Gastroesophageal sphincter (tissue), 4 donors: ENCODE data around the gene LRRC58. TPM values are rescaled to one million over a fixed set of nuclear protein-coding genes. Genes with fewer than 3 reads are reported as not detected.
"Not testable (repeated sequence)": the region's sequence is repeated elsewhere in the genome, so short reads cannot be mapped to it uniquely, and the experiment has no call there.

ENCODE experiments used
- ATAC-seq: fragments of 150-250 bp; one replicate; pipeline ENCODE4 v1.9.1; 2016; ENCODE audit warnings: mild to moderate bottlenecking, moderate library complexity
- H3K27ac ChIP-seq, 4 donors: fragments of 200-600 bp; sonication (generic) in 3 of 4; 1 replicate in 3 of 4; 2 replicates in 1 of 4; pipeline ENCODE4 v1.5.1; 2016 to 2019
- H3K27me3 ChIP-seq: fragments of 200-600 bp; sonication (generic); one replicate; pipeline ENCODE4 v1.5.1; 2019
- H3K36me3 ChIP-seq, 2 donors: fragments of 200-600 bp; sonication (generic); one replicate each; pipeline ENCODE4 v1.5.1; 2019; ENCODE audit warnings: control low read depth in 1 of 2
- H3K4me1 ChIP-seq, 3 donors: fragments of 200-600 bp; sonication (generic); 1 replicate in 2 of 3; 2 replicates in 1 of 3; pipeline ENCODE4 v1.5.1; 2016 to 2019; ENCODE audit warnings: control low read depth in 2 of 3
- H3K4me3 ChIP-seq, 2 donors: fragments of 200-600 bp; sonication (generic); one replicate each; pipeline ENCODE4 v1.5.1; 2019; ENCODE audit warnings: mild to moderate bottlenecking in 1 of 2, moderate library complexity in 1 of 2
- H3K9me3 ChIP-seq, 3 donors: fragments of 200-600 bp; sonication (generic); one replicate each; pipeline ENCODE4 v1.5.1; 2017 to 2019; ENCODE audit warnings: control low read depth in 2 of 3
- EP300 ChIP-seq: sonication (generic); formaldehyde crosslinking; IDR thresholded peaks from one replicate; pipeline ENCODE4 v1.6.1; 2017; ENCODE audit warnings: antibody characterized with exemption, mild to moderate bottlenecking
- POLR2A ChIP-seq, 2 donors: fragments of 450-650 bp; IDR thresholded peaks; one replicate each; pipeline ENCODE4 v1.6.1; 2017; ENCODE audit warnings: antibody characterized with exemption in 2 of 2, mild to moderate bottlenecking in 2 of 2, moderate library complexity in 1 of 2
- POLR2AphosphoS5 ChIP-seq: sonication (generic); formaldehyde crosslinking; IDR thresholded peaks from one replicate; pipeline ENCODE4 v1.6.1; 2017; ENCODE audit warnings: antibody characterized with exemption
- WGBS, 2 donors: methylation state at CpG; one replicate each; pipeline ENCODE4 v1.1.5; 2018; ENCODE audit warnings: low coverage in 1 of 2; 5-methylcytosine and 5-hydroxymethylcytosine counted together
- total RNA-seq, 4 donors: library from RNA; depleted of rRNA; stranded (reverse); fragments of >200 nt; gene quantifications; one replicate each; pipeline ENCODE4 v1.1.0, GENCODE V29; 2016
- TF ChIP-seq, protein P1 (sequence below), 4 experiments: fragments of 200-600 bp in 2 of 4; fragments of 450-650 bp in 2 of 4; sonication (generic) in 1 of 4; IDR thresholded peaks; one replicate each; pipeline ENCODE4 v1.5.1; 2017 to 2019; ENCODE audit warnings: antibody characterized with exemption in 4 of 4, mild to moderate bottlenecking in 2 of 4, moderate library complexity in 2 of 4

The LRRC58 gene
- total RNA-seq, 4 donors from 2014 or later: 33.5 to 44.3 (median 39.9) TPM

DNA sequence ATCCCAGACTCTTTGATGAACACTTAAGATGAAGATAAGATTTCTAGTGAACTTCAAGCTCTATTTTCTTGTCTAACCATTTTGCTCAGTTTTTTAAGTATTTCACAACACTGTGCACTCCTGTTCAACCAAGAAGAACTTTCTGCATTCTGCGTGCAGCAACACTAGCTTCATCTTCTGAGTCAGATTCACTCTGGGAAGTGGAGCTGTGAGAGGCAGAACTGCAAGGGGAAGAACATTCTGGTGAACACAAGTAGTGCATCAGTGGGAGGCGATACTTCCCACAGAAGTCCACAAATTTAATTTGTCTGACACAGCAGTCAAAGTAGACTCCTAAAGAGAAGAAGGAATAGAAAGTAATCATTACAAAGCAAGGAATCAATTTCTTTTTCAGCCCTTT lies 18.1 kb downstream of the LRRC58 start:
- Histone ChIP-seq H3K27me3 (no peaks in the 10 kb centered on the region), H3K4me1 (peaks cover 0 to 3% (median 0%) of the 10 kb centered on the region in 3 donors), H3K4me3 (no peak overlapping the region), H3K27ac (no peak overlapping the region), H3K9me3 (no peaks in the 10 kb centered on the region), H3K36me3 (peaks cover 0 to 62% of the 10 kb centered on the region in 2 donors)
- TF ChIP-seq, protein P1, sequence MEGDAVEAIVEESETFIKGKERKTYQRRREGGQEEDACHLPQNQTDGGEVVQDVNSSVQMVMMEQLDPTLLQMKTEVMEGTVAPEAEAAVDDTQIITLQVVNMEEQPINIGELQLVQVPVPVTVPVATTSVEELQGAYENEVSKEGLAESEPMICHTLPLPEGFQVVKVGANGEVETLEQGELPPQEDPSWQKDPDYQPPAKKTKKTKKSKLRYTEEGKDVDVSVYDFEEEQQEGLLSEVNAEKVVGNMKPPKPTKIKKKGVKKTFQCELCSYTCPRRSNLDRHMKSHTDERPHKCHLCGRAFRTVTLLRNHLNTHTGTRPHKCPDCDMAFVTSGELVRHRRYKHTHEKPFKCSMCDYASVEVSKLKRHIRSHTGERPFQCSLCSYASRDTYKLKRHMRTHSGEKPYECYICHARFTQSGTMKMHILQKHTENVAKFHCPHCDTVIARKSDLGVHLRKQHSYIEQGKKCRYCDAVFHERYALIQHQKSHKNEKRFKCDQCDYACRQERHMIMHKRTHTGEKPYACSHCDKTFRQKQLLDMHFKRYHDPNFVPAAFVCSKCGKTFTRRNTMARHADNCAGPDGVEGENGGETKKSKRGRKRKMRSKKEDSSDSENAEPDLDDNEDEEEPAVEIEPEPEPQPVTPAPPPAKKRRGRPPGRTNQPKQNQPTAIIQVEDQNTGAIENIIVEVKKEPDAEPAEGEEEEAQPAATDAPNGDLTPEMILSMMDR (IDR thresholded peaks at IDR 0.05): no peak
- TF ChIP-seq EP300 (no peak), POLR2AphosphoS5 (no peak), POLR2A (IDR thresholded peaks at IDR 0.05) (no peak)
- no peak for ATAC-seq
- 87 to 92% methylated on average over 1 to 2 of the region's 2 CpGs for WGBS, 2 donors

DNA sequence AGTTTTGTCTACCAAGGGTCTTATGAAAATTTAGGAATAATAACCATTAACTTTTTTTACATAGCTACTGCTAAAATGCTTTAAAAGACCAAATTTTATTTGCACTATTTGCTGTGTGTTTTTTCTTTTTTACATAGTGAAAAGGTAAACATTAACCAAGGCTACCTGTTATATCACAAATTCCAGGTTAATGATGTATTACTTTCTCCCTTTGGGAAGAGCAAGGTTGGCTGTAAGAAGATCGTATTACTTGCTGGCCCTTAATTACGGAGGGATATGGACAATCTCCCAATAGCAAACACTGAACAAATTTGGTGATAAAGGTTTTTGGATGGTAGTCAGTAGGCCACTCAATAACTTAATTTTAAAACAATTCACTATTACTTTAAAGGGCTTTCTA lies 22.4 kb downstream of the LRRC58 start:
- H3K27me3 ChIP-seq: no peaks in the 10 kb centered on the region
- no peaks in the 10 kb centered on the region for H3K4me1 ChIP-seq
- no peaks in the 10 kb centered on the region for H3K9me3 ChIP-seq
- peaks cover 0 to 66% of the 10 kb centered on the region in 2 donors for H3K36me3 ChIP-seq
- no peak overlapping the region for H3K4me3 ChIP-seq
- WGBS, 2 donors: 77 to 92% methylated on average over 2 of the region's 2 CpGs
- no peak for ATAC-seq
- no peak overlapping the region for H3K27ac ChIP-seq
- TF ChIP-seq, protein P1 (IDR thresholded peaks at IDR 0.05): no peak
- TF ChIP-seq EP300 (no peak), POLR2AphosphoS5 (no peak), POLR2A (IDR thresholded peaks at IDR 0.05) (no peak)

DNA sequence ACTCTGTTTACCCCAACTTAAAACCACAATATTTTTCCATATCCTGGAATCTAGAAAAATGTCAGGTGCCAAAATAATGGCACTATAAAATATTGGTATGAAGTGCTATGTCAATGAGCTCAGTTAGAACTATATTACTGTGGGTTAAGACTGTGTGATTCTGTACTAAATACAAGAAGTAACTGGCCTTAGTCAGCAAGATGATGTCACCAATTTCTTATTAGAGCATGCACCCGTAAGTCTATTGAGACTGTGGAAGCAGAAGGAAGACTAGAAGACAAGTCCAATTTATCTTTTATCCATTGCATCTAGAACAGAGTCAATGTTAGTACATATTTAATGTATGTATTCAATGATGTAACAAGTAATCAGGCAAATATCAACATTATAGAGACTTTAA lies 25.0 kb downstream of the LRRC58 start:
- H3K4me1 ChIP-seq: no peaks in the 10 kb centered on the region
- no peak overlapping the region for H3K27ac ChIP-seq
- H3K4me3 ChIP-seq: no peak overlapping the region
- H3K27me3 ChIP-seq: no peaks in the 10 kb centered on the region
- no peak for ATAC-seq
- TF ChIP-seq, protein P1 (IDR thresholded peaks at IDR 0.05): no peak
- WGBS, 2 donors: 38 to 50% methylated on average over 1 of the region's 1 CpG
- peaks cover 0 to 52% of the 10 kb centered on the region in 2 donors for H3K36me3 ChIP-seq
- H3K9me3 ChIP-seq: peaks cover 0 to 2% (median 0%) of the 10 kb centered on the region in 3 donors

DNA sequence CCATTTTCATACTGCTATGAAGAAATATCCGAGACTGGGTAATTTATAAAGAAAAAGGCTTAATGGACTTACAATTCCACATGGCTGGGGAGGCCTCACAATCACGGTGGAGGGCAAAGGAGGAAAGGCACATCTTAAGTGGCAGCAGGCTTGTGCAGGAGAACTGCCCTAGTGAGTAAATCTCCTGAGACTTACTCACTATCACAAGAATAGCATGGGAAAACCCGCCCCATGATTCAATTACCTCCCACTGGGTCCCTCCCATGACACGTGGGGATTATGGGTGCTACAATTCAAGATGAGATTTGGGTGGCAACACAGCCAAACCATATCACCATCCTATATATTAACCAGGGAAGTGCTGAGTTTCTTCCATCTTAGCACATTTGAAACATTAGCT lies 25.4 kb downstream of the LRRC58 start:
- not testable (repeated sequence) for H3K4me3 ChIP-seq, H3K27me3 ChIP-seq, H3K27ac ChIP-seq, ATAC-seq, H3K4me1 ChIP-seq, H3K9me3 ChIP-seq
- 94% methylated on average over 3 of the region's 4 CpGs; no CpG with 5 or more reads in 1 of the 2 donors for WGBS, 2 donors
- peaks cover 0 to 52% of the 10 kb centered on the region in 2 donors for H3K36me3 ChIP-seq

DNA sequence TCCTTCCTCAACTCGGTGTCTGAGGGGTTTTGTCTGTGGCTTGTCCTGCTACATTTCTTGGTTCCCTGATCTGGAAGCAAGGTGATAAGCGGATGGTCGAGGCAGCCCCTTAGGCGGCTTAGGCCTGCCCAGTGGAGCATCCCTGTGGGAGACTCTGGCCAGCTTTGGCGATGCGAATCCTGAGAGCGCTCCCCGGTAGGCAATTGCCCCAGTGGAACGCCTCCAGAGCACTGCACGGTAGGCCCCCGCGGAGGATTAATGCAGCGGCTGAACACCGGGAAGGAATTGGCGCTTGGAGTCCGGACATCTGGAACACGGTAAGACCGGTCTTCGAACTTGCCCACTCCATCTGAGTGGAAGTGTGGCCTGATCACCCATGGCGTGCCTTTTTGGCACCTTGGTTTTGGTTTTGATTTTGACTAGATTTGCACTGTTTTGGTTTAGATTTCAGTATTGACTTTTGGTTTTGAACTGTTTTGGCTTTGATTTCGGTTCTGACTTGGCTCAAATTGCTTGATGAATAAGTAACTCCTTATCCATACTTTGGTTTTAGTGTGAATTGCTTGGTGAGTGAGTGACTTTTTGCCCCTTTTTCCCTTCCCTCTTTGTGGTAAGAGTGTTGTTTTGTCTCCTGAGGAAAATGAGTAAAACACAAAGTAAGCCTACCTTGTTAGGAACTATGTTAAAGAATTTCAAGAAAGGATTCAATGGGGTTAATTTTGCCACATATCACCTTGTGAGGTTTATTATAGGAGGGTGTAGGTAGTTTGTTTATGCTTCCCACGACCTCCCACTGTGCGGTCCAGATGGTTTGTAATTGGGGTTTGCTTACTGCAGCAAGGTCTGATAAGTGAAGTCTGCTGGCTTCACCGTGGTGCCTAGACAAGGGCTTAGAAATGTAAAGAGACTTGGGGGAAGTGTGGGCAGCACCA lies 37.0 kb downstream of the LRRC58 start:
- WGBS, 2 donors: 91% methylated on average over 19 of the region's 24 CpGs; no CpG with 5 or more reads in 1 of the 2 donors
- no peaks in the 10 kb centered on the region for H3K36me3 ChIP-seq
- no peak for ATAC-seq
- no peak for TF ChIP-seq POLR2A (IDR thresholded peaks at IDR 0.05)
- TF ChIP-seq EP300: no peak
- no peak for TF ChIP-seq POLR2AphosphoS5
- TF ChIP-seq, protein P1 (IDR thresholded peaks at IDR 0.05): no peak
- H3K9me3 ChIP-seq: peaks cover 0 to 12% (median 0%) of the 10 kb centered on the region in 3 donors
- no peak overlapping the region for H3K4me3 ChIP-seq
- H3K27me3 ChIP-seq: peaks cover under 1% of the 10 kb centered on the region
- H3K4me1 ChIP-seq: no peaks in the 10 kb centered on the region
- H3K27ac ChIP-seq: no peak overlapping the region
